HL-60/S4 treated with phorbol 12-myristate 13-acetate at 8.2 ng/mL for 4 days and 3 days (cell line): ENCODE data around the gene AIG1.
"Not testable (repeated sequence)": the region's sequence is repeated elsewhere in the genome, so short reads cannot be mapped to it uniquely, and the experiment has no call there.

Experiments used
- in situ Hi-C: fragments of 300-500 bp; cut with MboI; formaldehyde crosslinking; loops from 2 replicates; pipeline ENCODE4 v1.15.0; 2022; ENCODE audit warnings: low sequenced_read_pairs

AIG1 gene

DNA sequence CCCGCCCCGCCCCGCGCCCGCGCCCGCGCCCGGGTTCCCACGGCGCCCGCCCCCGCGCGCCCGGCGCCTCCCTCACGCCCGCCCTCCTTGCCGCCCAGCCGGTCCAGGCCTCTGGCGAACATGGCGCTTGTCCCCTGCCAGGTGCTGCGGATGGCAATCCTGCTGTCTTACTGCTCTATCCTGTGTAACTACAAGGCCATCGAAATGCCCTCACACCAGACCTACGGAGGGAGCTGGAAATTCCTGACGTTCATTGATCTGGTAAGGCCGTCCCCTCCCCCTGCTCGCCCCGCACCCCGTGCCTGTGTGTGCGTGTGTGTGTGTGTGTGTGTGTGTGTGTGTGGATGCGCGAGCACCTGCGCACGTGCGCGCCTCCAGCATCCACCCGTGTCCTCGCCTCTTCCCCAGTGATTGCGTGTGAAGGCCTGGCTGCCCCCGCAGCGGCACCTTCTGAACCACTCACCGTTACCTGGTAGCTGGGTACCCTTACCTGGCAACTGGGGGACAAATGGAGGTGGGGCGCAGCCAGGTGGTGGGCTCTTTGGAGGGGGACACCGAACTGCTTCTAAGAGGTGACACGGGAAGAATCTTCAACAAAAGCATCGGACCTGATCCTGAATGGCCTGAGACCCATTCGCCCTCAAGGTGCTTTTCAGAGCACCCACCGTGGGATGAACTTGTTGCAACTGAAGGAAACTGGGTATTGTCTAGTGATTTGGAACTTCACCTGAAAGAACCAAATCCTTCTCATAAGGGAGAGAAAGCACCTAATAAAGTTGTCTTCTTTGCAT lies at the start of gene AIG1:
AIG1 (plus strand) TSS at position 84 of the 791 bp plus-strand sequence; CDS start at position 121, 37 bp downstream.
- in situ Hi-C loops: no loop called here

DNA sequence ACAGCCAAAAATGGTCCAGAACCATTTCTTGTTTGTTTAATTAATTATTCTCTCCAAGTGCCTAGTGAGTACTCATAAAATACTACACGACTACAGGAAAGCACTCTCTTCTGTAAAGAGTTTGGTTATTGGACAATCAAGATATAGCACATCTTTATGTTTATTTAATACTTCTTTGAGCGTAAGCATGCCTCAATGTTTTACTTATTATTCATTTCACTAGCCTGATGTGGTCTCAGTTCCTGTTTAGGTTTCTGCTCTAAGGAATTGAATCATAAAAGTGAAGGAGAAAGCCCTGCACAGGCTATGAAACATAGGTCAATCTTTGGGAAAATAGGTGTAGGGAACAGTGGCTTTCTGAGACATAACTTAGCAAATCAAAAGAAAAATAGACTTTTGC lies 45.9 kb upstream of the AIG1 start:
- in situ Hi-C loops: no loop called here

GRCh38 chr6:143015300-143015706 lies 45.4 kb upstream of the AIG1 start:
- in situ Hi-C loops: no loop called here

- in situ Hi-C loops: no loop called here
Measured at GRCh38 chr6:143018955-143019354, 41.7 kb upstream of the AIG1 start.

DNA sequence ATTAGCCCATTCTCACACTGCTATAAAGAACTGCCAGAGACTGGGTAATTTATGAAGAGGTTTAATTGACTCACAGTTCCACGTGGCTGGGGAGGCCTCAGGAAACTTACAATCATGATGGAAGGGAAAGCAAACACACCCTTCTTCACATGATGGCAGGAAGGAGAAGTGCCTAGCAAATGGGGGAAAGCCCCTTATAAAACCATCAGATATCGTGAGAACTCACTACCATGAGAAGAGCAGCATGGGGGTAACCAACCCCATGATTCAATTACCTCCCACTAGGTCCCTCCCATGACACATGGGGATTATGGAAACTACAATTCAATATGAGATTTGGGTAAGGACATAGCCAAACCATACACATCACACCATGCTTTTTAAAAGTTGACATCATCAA lies 39.8 kb upstream of the AIG1 start:
- in situ Hi-C loops: loop anchor here (10.0 kb wide), 1 partner anchor 326 kb away; no protein-coding TSS in a partner anchor

DNA sequence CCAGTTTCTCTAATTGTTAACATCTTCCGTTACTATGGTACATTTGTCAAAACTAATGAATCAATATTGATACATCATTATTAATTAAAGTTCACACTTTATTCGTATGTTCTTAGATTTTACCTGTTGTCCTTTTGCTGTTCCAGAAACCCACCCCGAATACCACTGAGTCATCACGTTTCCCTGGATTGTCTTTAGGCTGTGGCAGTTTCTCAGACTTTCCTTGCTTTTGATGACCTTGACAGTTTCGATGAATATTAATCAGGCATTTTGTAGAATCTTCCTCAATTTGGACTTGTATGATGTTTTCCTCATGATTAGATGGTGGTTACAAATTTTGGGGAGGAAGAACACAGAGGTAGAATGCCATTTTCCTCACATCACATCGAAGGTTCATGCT lies 39.1 kb upstream of the AIG1 start:
- in situ Hi-C loops: loop anchor here (10.0 kb wide), 1 partner anchor 327 kb away; no protein-coding TSS in a partner anchor

- in situ Hi-C loops: loop anchor here (10.0 kb wide), 1 partner anchor 328 kb away; no protein-coding TSS in a partner anchor
Measured at GRCh38 chr6:143022587-143022986, 38.1 kb upstream of the AIG1 start.

GRCh38 chr6:143023695-143024094 lies 37.0 kb upstream of the AIG1 start:
- in situ Hi-C loops: loop anchor here (10.0 kb wide), 1 partner anchor 329 kb away; no protein-coding TSS in a partner anchor

DNA sequence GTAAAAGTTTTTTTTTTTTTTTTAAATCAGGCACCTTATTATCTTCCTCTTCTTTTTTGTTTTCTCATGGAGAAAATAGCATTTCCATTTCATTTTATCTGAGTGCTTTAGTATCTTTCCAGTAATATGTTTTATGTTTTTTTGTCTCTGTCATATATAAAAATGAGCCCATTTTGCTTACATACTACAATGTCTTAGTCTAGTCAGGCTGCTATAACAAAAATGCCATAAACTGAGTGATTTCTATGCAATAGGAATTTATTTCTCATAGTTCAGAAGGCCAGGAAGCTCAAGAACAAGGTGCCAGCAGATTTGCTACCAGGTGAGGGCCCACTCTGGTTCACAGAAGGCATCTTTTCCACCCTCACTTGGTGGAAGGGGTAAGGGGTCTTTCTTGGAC lies 35.7 kb upstream of the AIG1 start:
- in situ Hi-C loops: loop anchor here (10.0 kb wide), 1 partner anchor 330 kb away; no protein-coding TSS in a partner anchor

DNA sequence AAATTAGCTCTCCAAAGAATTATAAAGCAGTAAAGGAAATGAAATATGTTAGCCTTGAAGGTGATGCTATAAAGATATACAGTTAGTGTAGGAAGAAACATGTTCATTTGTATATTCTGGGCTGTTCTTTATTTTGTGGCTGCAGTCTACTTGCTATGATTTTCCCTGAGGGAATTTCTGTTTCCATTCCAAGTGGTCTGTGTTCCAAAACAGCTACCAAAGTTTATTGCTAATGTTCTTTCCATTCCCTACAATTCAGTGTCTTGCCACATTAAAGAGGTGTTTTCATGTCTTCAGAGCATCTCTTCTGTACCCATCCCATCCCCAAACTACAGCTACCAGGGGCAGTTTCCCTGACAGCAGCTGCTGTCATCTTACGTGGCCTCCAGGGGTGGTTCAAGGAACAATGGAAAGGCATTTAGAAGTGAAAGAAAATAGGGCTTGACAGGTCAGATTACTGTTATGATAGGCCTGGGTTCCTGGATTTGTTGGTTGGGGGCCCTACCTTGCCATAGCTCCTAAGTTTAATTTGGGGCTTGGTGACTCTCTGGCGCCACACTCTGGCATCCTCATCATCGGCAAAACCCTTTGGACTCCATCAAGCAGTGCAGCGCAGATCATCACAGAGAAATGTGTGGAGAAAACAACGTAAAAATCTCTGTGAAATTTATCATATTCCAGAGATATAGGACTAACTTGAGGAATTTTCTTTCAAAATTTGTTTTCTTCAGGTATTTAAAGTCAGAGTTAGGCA lies 33.8 kb upstream of the AIG1 start:
- in situ Hi-C loops: loop anchor here (10.0 kb wide), 1 partner anchor 332 kb away; no protein-coding TSS in a partner anchor

- in situ Hi-C loops: no loop called here
Measured at GRCh38 chr6:143034689-143035334, 25.9 kb upstream of the AIG1 start.

DNA sequence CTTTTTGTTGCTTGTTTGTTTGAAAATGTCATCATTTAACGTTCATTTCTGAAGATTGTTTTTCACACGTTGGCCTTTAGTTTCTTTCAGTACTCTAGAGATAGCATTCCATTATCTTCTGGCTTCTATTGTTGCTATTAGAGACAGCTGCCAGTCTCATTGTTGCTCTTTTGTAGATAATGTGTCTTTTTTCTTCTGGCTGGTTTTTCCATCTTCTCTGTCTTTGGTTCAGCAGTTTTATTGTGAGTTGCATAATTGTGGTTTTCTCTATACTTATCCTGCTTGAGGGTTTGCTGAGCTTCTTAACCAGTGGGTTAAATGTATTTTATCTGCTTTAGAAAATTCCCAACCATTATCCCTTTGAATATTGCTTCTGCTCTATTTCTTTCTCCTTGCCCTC lies 23.2 kb upstream of the AIG1 start:
- in situ Hi-C loops: no loop called here

GRCh38 chr6:143038833-143039232 lies 21.9 kb upstream of the AIG1 start:
- in situ Hi-C loops: no loop called here

DNA sequence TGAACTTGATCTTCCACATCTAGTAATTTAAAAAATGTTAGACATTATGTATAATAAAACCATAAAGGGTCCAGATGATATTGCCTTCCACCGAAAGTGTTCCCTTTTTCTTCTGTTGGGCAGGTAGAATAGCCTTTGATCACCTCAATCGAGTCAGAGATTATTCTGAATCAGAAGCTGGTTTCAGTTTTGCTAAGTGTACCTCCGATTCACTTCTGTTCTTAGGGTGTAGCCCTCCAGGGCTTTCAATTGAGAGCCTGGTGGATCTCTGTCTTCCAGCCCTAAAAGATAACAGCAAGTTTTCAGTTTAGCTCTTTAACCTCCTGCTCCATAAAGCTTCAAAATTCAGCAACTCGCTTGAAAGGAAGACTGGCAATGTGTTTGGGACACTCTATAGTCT lies 21.1 kb upstream of the AIG1 start:
- in situ Hi-C loops: no loop called here

- in situ Hi-C loops: no loop called here
Measured at GRCh38 chr6:143040018-143040417, 20.7 kb upstream of the AIG1 start.

DNA sequence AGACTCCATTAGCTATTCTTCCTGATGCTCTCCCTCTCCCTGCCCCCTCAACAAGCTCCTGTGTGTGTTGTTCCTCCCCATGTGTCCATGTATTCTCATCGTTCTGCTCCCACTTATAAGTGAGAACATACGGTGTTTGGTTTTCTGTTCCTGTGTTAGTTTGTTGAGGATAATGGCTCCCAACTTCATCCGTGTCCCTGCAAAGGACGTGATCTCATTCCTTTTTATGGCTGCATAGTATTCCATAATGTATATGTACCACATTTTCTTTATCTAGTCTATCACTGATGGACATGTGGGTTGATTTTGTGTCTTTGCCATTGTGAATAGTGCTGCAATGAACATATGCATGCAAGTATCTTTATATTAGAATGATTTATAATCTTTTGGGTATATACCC lies 16.3 kb upstream of the AIG1 start:
- in situ Hi-C loops: not testable (repeated sequence)

DNA sequence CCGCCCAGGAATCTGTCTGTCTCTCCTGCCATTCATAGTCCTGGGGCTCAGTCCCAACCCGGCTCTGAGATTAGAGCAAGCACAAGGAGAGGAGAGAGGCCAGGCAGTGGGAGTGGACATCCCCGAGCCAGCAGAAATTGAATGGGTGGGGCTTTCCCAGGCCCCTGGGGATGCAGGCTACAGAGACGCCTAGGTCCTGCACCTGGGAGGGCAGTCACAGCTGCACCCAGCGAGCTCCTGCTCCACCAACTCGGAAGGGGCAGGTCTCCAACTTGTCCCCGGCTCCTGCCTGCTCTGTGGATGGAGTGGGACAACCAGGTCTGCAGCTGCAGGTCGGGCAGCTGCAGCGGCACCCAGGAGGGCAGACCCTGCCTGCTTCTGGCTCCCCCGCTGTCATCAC lies 11.1 kb upstream of the AIG1 start:
- in situ Hi-C loops: no loop called here

DNA sequence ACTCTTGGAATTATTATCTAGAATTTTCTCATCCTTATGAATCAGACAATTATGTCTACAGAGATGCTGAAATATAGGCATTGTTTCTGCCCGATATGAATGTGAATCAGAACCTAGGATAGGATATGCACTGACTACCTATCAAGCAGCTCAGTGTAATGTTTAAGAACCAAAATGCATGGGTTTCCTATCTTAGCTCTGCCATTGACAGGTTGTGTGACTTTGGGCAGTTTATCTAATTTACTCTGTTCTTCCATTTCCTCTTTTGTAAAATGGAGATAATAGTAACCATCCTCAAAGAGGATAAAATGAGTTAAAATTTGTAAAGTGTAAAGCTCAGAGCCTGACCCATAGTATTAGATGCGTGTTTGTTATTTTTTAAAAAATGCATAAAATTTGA lies 10.2 kb upstream of the AIG1 start:
- in situ Hi-C loops: no loop called here

DNA sequence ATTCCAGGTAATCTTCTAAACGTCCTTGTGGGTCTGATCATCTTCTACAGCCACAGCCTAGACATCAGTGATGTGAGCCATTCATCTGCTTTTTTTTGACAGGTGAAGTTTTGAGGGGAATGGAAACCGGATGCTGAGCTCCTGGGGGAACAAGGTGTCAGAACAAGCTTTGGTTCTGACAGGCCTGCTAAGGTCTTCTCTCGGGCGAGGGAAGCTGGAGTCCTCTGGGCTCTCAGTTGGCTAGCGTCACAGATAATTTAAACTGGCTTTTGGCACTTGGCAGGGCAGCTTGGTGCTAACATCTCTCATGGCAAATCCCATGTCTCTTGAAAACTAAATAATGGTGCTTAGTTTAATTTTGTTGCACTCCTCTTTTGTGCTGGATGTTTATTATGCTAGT lies 8.4 kb upstream of the AIG1 start:
- in situ Hi-C loops: no loop called here

DNA sequence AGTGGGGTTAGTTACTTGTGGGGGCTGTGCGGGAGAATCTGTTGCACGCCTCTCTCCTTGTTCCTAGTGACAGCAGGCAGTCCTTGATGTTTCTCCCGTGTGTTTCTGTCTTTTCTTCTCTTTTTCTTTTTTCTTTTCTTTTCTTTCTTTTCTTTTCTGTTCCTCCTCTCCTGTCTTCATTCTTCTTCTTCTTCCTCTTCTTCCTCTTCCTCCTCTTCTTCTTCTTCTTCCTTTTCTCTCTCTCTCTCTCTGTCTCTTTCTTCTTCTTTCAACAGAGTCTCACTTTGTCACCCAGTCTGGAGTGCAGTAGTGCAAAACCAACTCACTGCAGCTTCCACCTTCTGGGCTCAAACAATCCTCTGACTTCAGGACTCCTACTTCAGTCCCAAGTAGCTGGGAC lies 6.8 kb upstream of the AIG1 start:
- in situ Hi-C loops: no loop called here

DNA sequence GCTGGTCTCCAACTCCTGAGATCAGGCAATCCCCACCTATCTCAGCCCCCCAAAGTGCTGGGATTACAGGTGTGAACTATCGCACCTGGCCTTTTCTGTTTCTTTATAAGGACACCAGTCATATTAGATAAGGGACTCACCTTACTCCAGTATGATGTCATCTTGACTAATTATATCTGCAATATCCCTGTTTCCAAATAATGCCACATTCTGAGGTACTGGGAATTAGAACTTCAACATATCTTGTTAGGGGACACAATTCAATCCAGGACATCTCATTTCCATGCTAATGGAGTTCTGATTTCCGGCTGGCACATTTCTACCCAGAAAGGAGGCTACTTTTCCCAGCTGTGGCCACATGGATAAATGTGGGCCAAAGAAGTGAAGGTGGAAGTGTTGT lies 6.4 kb upstream of the AIG1 start:
- in situ Hi-C loops: no loop called here
